LNCAP (cell line): ENCODE measurements around the gene ABHD4.

Experiments
- CTCF ChIP-seq: fragments of 450-650 bp; IDR thresholded peaks from 2 replicates; pipeline ENCODE4 v1.5.1; 2017; ENCODE audit warnings: mild to moderate bottlenecking

ABHD4 gene

GRCh38 chr14:22644305-22644635 is 46.2 kb downstream of the ABHD4 start, which contains the start of gene OR6J1:
OR6J1 (minus strand) TSS chr14:22644352; CDS start chr14:22634811, 9,541 bp downstream.
- no peak; the same call in none of the 2 replicates for TF ChIP-seq CTCF

DNA sequence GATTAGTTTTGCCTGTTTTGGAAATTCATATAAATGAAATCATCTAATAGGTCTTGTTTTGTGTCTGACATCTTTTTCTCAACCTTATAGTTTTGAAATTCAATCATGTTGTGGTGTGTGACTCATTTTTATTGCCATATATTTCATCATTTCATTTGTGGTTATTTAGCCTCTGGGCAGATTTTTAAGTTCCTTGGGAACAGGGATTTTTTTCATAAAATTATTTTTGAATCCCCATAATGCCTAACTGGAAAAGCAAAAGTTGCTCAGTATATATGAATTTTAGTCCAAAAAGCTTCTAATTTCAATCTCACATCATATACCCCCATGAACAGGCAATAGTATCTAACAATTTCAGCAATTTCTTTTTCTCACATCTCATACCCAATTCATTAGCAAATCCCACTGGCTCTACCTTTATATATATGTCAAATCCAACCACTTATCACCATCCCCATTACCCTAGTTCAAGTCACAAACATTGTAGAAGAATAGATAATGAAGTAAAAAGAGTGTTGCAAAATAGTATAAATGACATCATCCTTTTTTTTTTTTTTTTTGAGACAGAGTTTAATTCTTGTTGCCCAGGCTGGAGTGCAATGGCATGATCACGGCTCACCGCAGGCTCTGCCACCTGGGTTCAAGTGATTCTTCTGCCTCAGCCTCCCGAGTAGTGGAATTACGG is 48.6 kb downstream of the ABHD4 start:
- no peak for TF ChIP-seq CTCF

DNA sequence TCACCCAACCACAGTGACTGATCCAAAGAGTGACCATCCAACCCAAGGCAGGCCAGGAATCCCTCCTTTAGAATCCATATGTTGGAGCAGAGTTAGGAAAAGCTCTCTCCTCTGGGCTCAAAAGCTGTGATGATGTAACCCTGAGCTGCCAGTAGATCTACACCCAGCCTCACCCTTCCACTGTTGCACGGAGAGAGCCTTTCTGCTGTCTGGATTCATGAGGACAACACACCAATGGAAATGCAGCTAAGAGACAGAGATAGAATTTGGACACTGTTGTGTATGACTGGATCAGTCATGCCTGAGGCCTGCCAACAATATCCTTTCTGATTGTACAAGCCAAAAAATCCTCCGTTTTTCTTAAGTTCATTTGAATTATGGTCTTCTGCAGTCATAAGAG is 50.4 kb downstream of the ABHD4 start:
- no peak for TF ChIP-seq CTCF

- no peak for TF ChIP-seq CTCF
Measured at GRCh38 chr14:22650046-22650739, 52.1 kb downstream of the ABHD4 start.

GRCh38 chr14:22650960-22651521 is 52.9 kb downstream of the ABHD4 start:
- TF ChIP-seq CTCF, result no peak

- no peak for TF ChIP-seq CTCF
Measured at GRCh38 chr14:22651586-22651985, 53.5 kb downstream of the ABHD4 start.

GRCh38 chr14:22653012-22653621 is 55.0 kb downstream of the ABHD4 start:
- peak; percentile 84 for TF ChIP-seq CTCF
